Hepatocyte (in vitro differentiated cells): ENCODE measurements around the gene PPP1R3C. TPM values are rescaled to one million over a fixed set of nuclear protein-coding genes. Genes with fewer than 3 reads are reported as not detected.
A peak's percentile ranks its signal among the peaks of the same experiment; 100 is the strongest.

Source experiments
- DNase-seq: peaks from one replicate; pipeline ENCODE4 v3.0.0-alpha.2; 2016; ENCODE audit warnings: low spot score
- H2AFZ ChIP-seq: fragments of 200-600 bp; sonication (generic); 2 replicates; pipeline ENCODE4 v1.6.0; 2016; ENCODE audit warnings: antibody characterized with exemption, mild to moderate bottlenecking
- H3K27ac ChIP-seq: fragments of 200-600 bp; sonication (generic); 2 replicates; pipeline ENCODE4 v1.5.1; 2016; ENCODE audit warnings: mild to moderate bottlenecking
- H3K27me3 ChIP-seq: fragments of 200-600 bp; sonication (generic); 2 replicates; pipeline ENCODE4 v1.6.1; 2016
- H3K36me3 ChIP-seq: fragments of 200-600 bp; sonication (generic); replicated peaks from 2 replicates; pipeline ENCODE4 v1.5.1; 2016; ENCODE audit warnings: low read depth; ENCODE audit not compliant: insufficient read depth
- H3K4me1 ChIP-seq: fragments of 200-600 bp; sonication (generic); 2 replicates; pipeline ENCODE4 v1.5.1; 2016; ENCODE audit warnings: mild to moderate bottlenecking, moderate library complexity; ENCODE audit not compliant: insufficient read depth
- H3K4me2 ChIP-seq: fragments of 200-600 bp; sonication (generic); 2 replicates; pipeline ENCODE4 v1.6.0; 2016
- H3K4me3 ChIP-seq: fragments of 200-600 bp; sonication (generic); 2 replicates; pipeline ENCODE4 v1.5.1; 2016; ENCODE audit warnings: mild to moderate bottlenecking
- H3K79me2 ChIP-seq: fragments of 200-600 bp; sonication (generic); 2 replicates; pipeline ENCODE4 v1.6.0; 2017; ENCODE audit warnings: mild to moderate bottlenecking
- H3K9me2 ChIP-seq: fragments of 200-600 bp; sonication (generic); replicated peaks from 2 replicates; pipeline ENCODE4 v1.6.0; 2017; ENCODE audit warnings: mild to moderate bottlenecking; ENCODE audit not compliant: insufficient read depth
- H3K9me3 ChIP-seq: fragments of 200-600 bp; sonication (generic); 2 replicates; pipeline ENCODE4 v1.5.1; 2016; ENCODE audit warnings: low read depth, mild to moderate bottlenecking
- H4K20me1 ChIP-seq: fragments of 200-600 bp; sonication (generic); 2 replicates; pipeline ENCODE4 v1.6.0; 2016; ENCODE audit warnings: mild to moderate bottlenecking; ENCODE audit not compliant: insufficient read depth, poor library complexity, severe bottlenecking
- CTCF ChIP-seq: fragments of 200-600 bp; sonication (generic); IDR thresholded peaks from 2 replicates; pipeline ENCODE4 v1.5.1; 2016; ENCODE audit warnings: antibody characterized with exemption, mild to moderate bottlenecking; ENCODE audit not compliant: poor library complexity
- EZH2 ChIP-seq: fragments of 200-600 bp; sonication (generic); IDR thresholded peaks from 2 replicates; pipeline ENCODE4 v1.6.1; 2016; ENCODE audit warnings: antibody characterized with exemption, mild to moderate bottlenecking, borderline replicate concordance
- EZH2phosphoT487 ChIP-seq: fragments of 200-600 bp; sonication (generic); IDR thresholded peaks from one replicate; pipeline ENCODE4 v1.6.1; 2018; ENCODE audit warnings: antibody characterized with exemption, mild to moderate bottlenecking, low read depth, moderate library complexity; ENCODE audit not compliant: unreplicated experiment, severe bottlenecking
- WGBS: methylation state at CpG from one replicate; pipeline ENCODE4 v1.1.6; 2016; ENCODE audit warnings: low lambda C conversion rate; ENCODE audit errors: missing lambda C conversion rate; 5-methylcytosine and 5-hydroxymethylcytosine counted together
- polyA plus RNA-seq: library from polyadenylated mRNA; unstranded; fragments of >200 nt; fragmentation: Nextera tagmentation; extraction: Ambion mirVana; gene quantifications from 2 replicates; pipeline ENCODE4 v1.2.1, GENCODE V29; 2016
- total RNA-seq: library from RNA; depleted of rRNA; stranded (reverse); fragments of >200 nt; gene quantifications from 2 replicates; pipeline ENCODE4 v1.2.3, GENCODE V29; 2014

The PPP1R3C gene
- total and polyA plus RNA-seq, 2 experiments from 2014 or later, result 20.2 to 45.0 TPM

- H3K4me2 ChIP-seq, result no peak overlapping the region
- H3K27me3 ChIP-seq, result no peaks in the 10 kb centered on the region
- no peak overlapping the region for H3K4me3 ChIP-seq
- no peak overlapping the region for H3K27ac ChIP-seq
- DNase-seq, result no peak
- H3K79me2 ChIP-seq, result no peaks in the 10 kb centered on the region
- no peaks in the 10 kb centered on the region for H4K20me1 ChIP-seq
- H3K4me1 ChIP-seq, result no peaks in the 10 kb centered on the region
- no peak overlapping the region for H2AFZ ChIP-seq
- TF ChIP-seq EZH2 (no peak), CTCF (no peak), EZH2phosphoT487 (no peak)
- no peaks in the 10 kb centered on the region for H3K9me2 ChIP-seq
- 84% methylated on average over 2 of the region's 2 CpGs for whole genome bisulfite sequencing
- H3K36me3 ChIP-seq, result no peaks in the 10 kb centered on the region
- H3K9me3 ChIP-seq, result no peaks in the 10 kb centered on the region
Measured at GRCh38 chr10:91642831-91643692, 10.2 kb upstream of the PPP1R3C start.

- Histone ChIP-seq H3K4me3 (no peak overlapping the region), H2AFZ (no peak overlapping the region), H3K4me2 (no peak overlapping the region), H3K27me3 (no peaks in the 10 kb centered on the region), H3K9me2 (no peaks in the 10 kb centered on the region), H3K4me1 (peaks cover 4% of the 10 kb centered on the region), H3K36me3 (no peaks in the 10 kb centered on the region), H3K9me3 (no peaks in the 10 kb centered on the region), H4K20me1 (no peaks in the 10 kb centered on the region), H3K79me2 (no peaks in the 10 kb centered on the region), H3K27ac (no peak overlapping the region)
- TF ChIP-seq EZH2 (no peak), CTCF (no peak), EZH2phosphoT487 (no peak)
- WGBS, result 95% methylated on average over 4 of the region's 4 CpGs
- DNase-seq, result no peak
Measured at GRCh38 chr10:91636892-91637291, 4.0 kb upstream of the PPP1R3C start.

GRCh38 chr10:91635401-91636400, 2.8 kb upstream of the PPP1R3C start:
- H2AFZ ChIP-seq, result no peak overlapping the region
- WGBS, result 63% methylated on average over 10 of the region's 10 CpGs
- H3K4me2 ChIP-seq, result no peak overlapping the region

More at GRCh38 chr10:91635401-91636400, 2.8 kb upstream of the PPP1R3C start:
- Histone ChIP-seq H3K4me3 (no peak overlapping the region), H3K36me3 (no peaks in the 10 kb centered on the region), H3K27me3 (no peaks in the 10 kb centered on the region), H4K20me1 (no peaks in the 10 kb centered on the region), H3K27ac (no peak overlapping the region), H3K9me3 (no peaks in the 10 kb centered on the region), H3K79me2 (no peaks in the 10 kb centered on the region), H3K4me1 (peaks cover 4% of the 10 kb centered on the region), H3K9me2 (no peaks in the 10 kb centered on the region)
- no peak for TF ChIP-seq EZH2
- peak; percentile 76 for TF ChIP-seq CTCF
- TF ChIP-seq EZH2phosphoT487, result no peak
- DNase-seq, result peak; percentile 88
